ENCODE results near the gene CEP131.

GRCh38 chr17:81244358-81245023 lies 21.7 kb upstream of the CEP131 start:
- TF ChIP-seq CTCF (IDR thresholded peaks at IDR 0.05; ENCODE audit: insufficient read depth, low read length) = no peak
- TF ChIP-seq REST (IDR thresholded peaks at IDR 0.05; ENCODE audit: insufficient replicate concordance, low read depth) = no peak
- peak; percentile 21; the same call in 1 of the 2 replicates for TF ChIP-seq POLR2AphosphoS5 (IDR thresholded peaks at IDR 0.05; ENCODE audit: low read depth)
- TF ChIP-seq GABPA (IDR thresholded peaks at IDR 0.05; ENCODE audit: low read depth) = no peak
- no peak for TF ChIP-seq SPI1 (IDR thresholded peaks at IDR 0.05; ENCODE audit: borderline replicate concordance, low read depth)

Measured in HL-60 (cell line).